Omental fat pad (tissue), 4 donors: ENCODE results near the gene NOSIP. TPM values are rescaled to one million over a fixed set of nuclear protein-coding genes. Genes with fewer than 3 reads are reported as not detected.

ENCODE experiments used
- ATAC-seq: fragments of 150-250 bp; one replicate; pipeline ENCODE4 v1.9.1; 2016; ENCODE audit warnings: mild to moderate bottlenecking, moderate library complexity; ENCODE audit not compliant: low FRiP score
- DNase-seq: peaks from one replicate; pipeline ENCODE4 v3.0.0-alpha.2; 2019; ENCODE audit warnings: low spot score
- total RNA-seq, 4 donors: library from RNA; depleted of rRNA; stranded (reverse); fragments of >200 nt; gene quantifications; one replicate each; pipeline ENCODE4 v1.1.0, GENCODE V29; 2016
- TF ChIP-seq, protein P1 (sequence below), 3 donors: fragments of 450-650 bp; IDR thresholded peaks; one replicate each; pipeline ENCODE4 v1.5.1; 2016 to 2017; ENCODE audit warnings: antibody characterized with exemption in 3 of 3, mild to moderate bottlenecking in 3 of 3, moderate library complexity in 2 of 3

The NOSIP gene
- total RNA-seq, 4 donors from 2014 or later, result 36.9 to 70.8 (median 46.4) TPM

DNA sequence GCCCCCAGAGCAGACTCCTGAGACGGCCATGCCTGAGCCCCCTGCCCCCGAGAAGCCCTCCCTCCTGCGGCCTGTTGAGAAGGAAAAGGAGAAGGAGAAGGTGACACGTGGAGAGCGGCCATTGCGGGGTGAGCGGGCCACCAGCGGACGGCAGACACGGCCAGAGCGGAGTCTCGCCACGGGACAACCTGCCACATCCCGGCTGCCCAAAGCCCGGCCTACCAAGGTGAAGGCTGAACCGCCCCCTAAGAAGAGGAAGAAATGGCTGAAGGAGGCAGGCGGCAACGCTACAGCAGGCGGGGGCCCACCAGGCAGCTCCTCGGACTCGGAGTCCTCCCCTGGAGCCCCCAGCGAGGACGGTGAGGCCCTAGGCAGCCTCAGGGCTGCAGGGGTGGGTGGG lies 35.5 kb upstream of the NOSIP start:
- TF ChIP-seq, protein P1, sequence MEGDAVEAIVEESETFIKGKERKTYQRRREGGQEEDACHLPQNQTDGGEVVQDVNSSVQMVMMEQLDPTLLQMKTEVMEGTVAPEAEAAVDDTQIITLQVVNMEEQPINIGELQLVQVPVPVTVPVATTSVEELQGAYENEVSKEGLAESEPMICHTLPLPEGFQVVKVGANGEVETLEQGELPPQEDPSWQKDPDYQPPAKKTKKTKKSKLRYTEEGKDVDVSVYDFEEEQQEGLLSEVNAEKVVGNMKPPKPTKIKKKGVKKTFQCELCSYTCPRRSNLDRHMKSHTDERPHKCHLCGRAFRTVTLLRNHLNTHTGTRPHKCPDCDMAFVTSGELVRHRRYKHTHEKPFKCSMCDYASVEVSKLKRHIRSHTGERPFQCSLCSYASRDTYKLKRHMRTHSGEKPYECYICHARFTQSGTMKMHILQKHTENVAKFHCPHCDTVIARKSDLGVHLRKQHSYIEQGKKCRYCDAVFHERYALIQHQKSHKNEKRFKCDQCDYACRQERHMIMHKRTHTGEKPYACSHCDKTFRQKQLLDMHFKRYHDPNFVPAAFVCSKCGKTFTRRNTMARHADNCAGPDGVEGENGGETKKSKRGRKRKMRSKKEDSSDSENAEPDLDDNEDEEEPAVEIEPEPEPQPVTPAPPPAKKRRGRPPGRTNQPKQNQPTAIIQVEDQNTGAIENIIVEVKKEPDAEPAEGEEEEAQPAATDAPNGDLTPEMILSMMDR (IDR thresholded peaks at IDR 0.05), result no peak
- DNase-seq (no peak), ATAC-seq (no peak)

DNA sequence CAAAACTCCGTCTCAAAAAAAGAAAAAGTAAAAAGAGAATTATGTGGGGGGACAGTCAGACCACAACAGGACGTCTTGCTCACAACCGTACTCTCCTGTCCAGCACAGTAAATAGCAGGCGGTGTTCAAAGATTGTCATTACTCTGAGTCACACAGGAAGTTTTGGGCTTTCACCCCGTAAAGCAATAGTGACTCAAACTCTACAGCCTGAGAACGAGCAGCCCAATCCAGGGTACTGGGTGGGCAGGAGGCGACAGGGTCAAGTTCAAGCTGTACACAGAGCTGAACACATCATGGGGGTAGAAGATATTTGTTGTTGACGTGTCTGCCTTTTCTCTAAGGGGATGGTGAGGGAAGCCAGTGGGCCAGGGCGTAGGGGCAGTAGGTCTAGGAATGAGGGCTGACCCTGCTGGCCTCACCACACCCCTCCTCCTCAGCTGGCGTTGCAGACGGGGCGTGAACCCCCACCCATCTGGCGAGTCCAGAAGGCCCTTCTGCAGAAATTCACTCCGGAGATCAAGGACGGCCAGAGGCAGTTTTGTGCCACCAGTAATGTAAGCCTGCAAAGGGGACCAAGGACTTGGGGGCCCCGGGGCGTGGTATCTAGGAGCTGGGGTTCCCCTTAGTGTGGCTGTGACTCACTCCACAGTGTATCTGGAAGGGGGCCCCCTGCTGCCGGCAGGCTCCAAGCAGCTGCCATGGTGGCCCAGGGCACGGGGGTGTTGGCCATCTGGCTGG lies 33.9 kb upstream of the NOSIP start:
- ATAC-seq (no peak), DNase-seq (no peak)
- TF ChIP-seq, protein P1 (IDR thresholded peaks at IDR 0.05), result no peak

GRCh38 chr19:49613374-49613773 lies 33.0 kb upstream of the NOSIP start:
- TF ChIP-seq, protein P1 (IDR thresholded peaks at IDR 0.05), result no peak
- DNase-seq, result no peak
- no peak for ATAC-seq

- no peak for DNase-seq
- no peak for ATAC-seq
- TF ChIP-seq, protein P1 (IDR thresholded peaks at IDR 0.05), result no peak
Observed at GRCh38 chr19:49609499-49610092, 29.2 kb upstream of the NOSIP start.

GRCh38 chr19:49605605-49606004 lies 25.2 kb upstream of the NOSIP start:
- ATAC-seq (no peak), DNase-seq (no peak)
- TF ChIP-seq, protein P1 (IDR thresholded peaks at IDR 0.05), result no peak

DNA sequence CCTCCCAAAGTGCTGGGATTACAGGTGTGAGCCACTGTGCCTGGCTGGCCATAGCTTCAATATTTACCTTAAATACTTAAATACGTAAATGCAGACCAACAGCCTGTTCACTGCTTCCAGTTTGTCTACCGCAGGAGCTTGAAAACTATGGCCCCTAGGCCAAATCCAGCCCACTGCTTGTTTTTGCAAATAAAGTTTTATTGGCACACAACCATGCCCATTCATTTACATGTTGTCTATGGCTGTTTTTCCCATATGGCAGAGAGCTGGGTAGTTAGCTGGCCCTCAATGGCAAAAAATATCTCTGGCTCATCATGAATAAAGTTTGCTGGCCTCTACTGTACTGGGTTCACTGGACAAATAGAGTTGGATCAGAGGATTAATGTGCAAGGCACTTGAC lies 22.4 kb upstream of the NOSIP start:
- no peak for ATAC-seq
- DNase-seq, result no peak
- TF ChIP-seq, protein P1 (IDR thresholded peaks at IDR 0.05), result no peak
